Keratinocyte (primary cell): ENCODE data around the gene TRIB2. TPM values are rescaled to one million over a fixed set of nuclear protein-coding genes. Genes with fewer than 3 reads are reported as not detected.

ENCODE experiments used
- DNase-seq: peaks from one replicate; pipeline ENCODE4 v3.0.0-alpha.2; 2011; ENCODE audit warnings: low read depth, missing footprints, low spot score
- FAIRE-seq: peaks from 2 replicates; lab custom pipeline; 2011; peaks lifted over from hg19 to GRCh38; lab: Jason Lieb, UNC
- H2AFZ ChIP-seq: 2 replicates; pipeline ENCODE4 v1.6.0; 2012; ENCODE audit warnings: low read length, control low read depth, inconsistent platforms; ENCODE audit not compliant: control insufficient read depth
- H3K27ac ChIP-seq: 2 replicates; pipeline ENCODE4 v1.5.1; 2011; ENCODE audit warnings: low read length; ENCODE audit not compliant: control insufficient read depth, insufficient read depth
- H3K27me3 ChIP-seq: 3 replicates; pipeline ENCODE4 v1.6.0; 2011; ENCODE audit warnings: low read length; ENCODE audit not compliant: control insufficient read depth, insufficient read depth; ENCODE audit errors: extremely low read depth
- H3K36me3 ChIP-seq, 2 experiments: 2 replicates in 1 of 2; 3 replicates in 1 of 2; pipeline ENCODE4 v1.5.1; 2011; ENCODE audit warnings: low read length in 2 of 2, mild to moderate bottlenecking in 1 of 2; ENCODE audit not compliant: control insufficient read depth in 2 of 2, insufficient read depth in 2 of 2; ENCODE audit errors: extremely low read depth in 1 of 2
- H3K4me1 ChIP-seq: 3 replicates; pipeline ENCODE4 v1.5.1; 2011; ENCODE audit warnings: low read length; ENCODE audit not compliant: control insufficient read depth, insufficient read depth; ENCODE audit errors: extremely low read depth
- H3K4me2 ChIP-seq: 3 replicates; pipeline ENCODE4 v1.6.0; 2011; ENCODE audit warnings: low read depth, low read length; ENCODE audit not compliant: control insufficient read depth, insufficient read depth; ENCODE audit errors: extremely low read depth
- H3K4me3 ChIP-seq, 3 experiments: fragments of 200-600 bp in 1 of 3; sonication (generic) in 1 of 3; 2 replicates in 2 of 3; 3 replicates in 1 of 3; pipeline ENCODE4 v1.5.1; 2011 to 2016; ENCODE audit warnings: low read length in 3 of 3, mild to moderate bottlenecking in 3 of 3, control low read depth in 2 of 3, inconsistent platforms in 1 of 3, low read depth in 1 of 3, mixed read lengths in 1 of 3, mixed run types in 1 of 3, moderate library complexity in 1 of 3; ENCODE audit not compliant: control insufficient read depth in 2 of 3, insufficient read depth in 2 of 3; ENCODE audit errors: extremely low read depth in 1 of 3
- H3K79me2 ChIP-seq: 2 replicates; pipeline ENCODE4 v1.6.0; 2012; ENCODE audit warnings: low read length; ENCODE audit not compliant: control insufficient read depth, insufficient read depth
- H3K9ac ChIP-seq: 3 replicates; pipeline ENCODE4 v1.6.0; 2011; ENCODE audit warnings: low read length; ENCODE audit not compliant: control insufficient read depth, insufficient read depth; ENCODE audit errors: extremely low read depth
- H3K9me1 ChIP-seq: 3 replicates; pipeline ENCODE4 v1.6.0; 2011; ENCODE audit warnings: low read length; ENCODE audit not compliant: control insufficient read depth, insufficient read depth; ENCODE audit errors: extremely low read depth
- H3K9me3 ChIP-seq: 2 replicates; pipeline ENCODE4 v1.5.1; 2012; ENCODE audit warnings: low read depth, low read length; ENCODE audit not compliant: control insufficient read depth
- H4K20me1 ChIP-seq: 3 replicates; pipeline ENCODE4 v1.6.0; 2011; ENCODE audit warnings: low read length; ENCODE audit not compliant: control insufficient read depth, insufficient read depth; ENCODE audit errors: extremely low read depth
- CTCF ChIP-seq, 3 experiments: IDR thresholded peaks in 1 of 3; conservative IDR thresholded peaks in 1 of 3; optimal IDR thresholded peaks in 1 of 3; 2 replicates in 2 of 3; 3 replicates in 1 of 3; pipeline versions ENCODE3 to v1.5.1; 2011; ENCODE audit warnings: low read length in 3 of 3, mild to moderate bottlenecking in 3 of 3, moderate library complexity in 2 of 3, control low read depth in 1 of 3, inconsistent platforms in 1 of 3; ENCODE audit not compliant: insufficient read depth in 2 of 3; ENCODE audit errors: extremely low read depth in 1 of 3
- EZH2 ChIP-seq: IDR thresholded peaks from one replicate; pipeline ENCODE4 v1.6.1; 2012; ENCODE audit warnings: inconsistent platforms, mild to moderate bottlenecking, low read length, moderate library complexity
- dilution Hi-C: fragments of 300-500 bp; cut with MboI; formaldehyde crosslinking; loops from one replicate; pipeline ENCODE4 v1.7.0; 2020; ENCODE audit warnings: low sequenced_read_pairs; ENCODE audit not compliant: extremely low pct_ligation_motif_present
- polyA plus RNA-seq, 5 experiments: library from polyadenylated mRNA; depleted of rRNA in 3 of 5; stranded (reverse) in 3 of 5; stranded (forward) in 1 of 5; unstranded in 1 of 5; fragments of >200 nt; gene quantifications; 1 replicate in 1 of 5; 2 replicates in 3 of 5; 3 replicates in 1 of 5; pipeline versions ENCODE4 v1.2.1 to v1.2.3, GENCODE V29; 2011 to 2012; ENCODE audit warnings: missing spikeins in 2 of 5, low read depth in 1 of 5, low replicate concordance in 1 of 5

Gene TRIB2
- polyA plus RNA-seq, 1 donor (not counting 4 experiments of a cell fraction or from before 2014, with no cell fraction given): 7.7 TPM

- FAIRE-seq (no peak), DNase-seq (no peak)
- H3K27ac ChIP-seq: no peak overlapping the region
- no peak overlapping the region for H3K4me2 ChIP-seq
- no peak overlapping the region for H3K9ac ChIP-seq
- TF ChIP-seq CTCF (optimal IDR thresholded peaks at IDR 0.05 in 1 of 3, IDR thresholded peaks at IDR 0.05 in 1 of 3, conservative IDR thresholded peaks at IDR 0.05 in 1 of 3; ENCODE audit: extremely low read depth in 1 of 3, insufficient read depth in 2 of 3, low read length in 3 of 3): no peak
- TF ChIP-seq EZH2: no peak
- no peaks in the 10 kb centered on the region for H3K4me1 ChIP-seq
- no peaks in the 10 kb centered on the region for H4K20me1 ChIP-seq
- dilution Hi-C loops: no loop called here
- H3K4me3 ChIP-seq: no peak overlapping the region
- H3K27me3 ChIP-seq: no peaks in the 10 kb centered on the region
- no peaks in the 10 kb centered on the region for H3K9me1 ChIP-seq
- peaks cover 0 to 6% of the 10 kb centered on the region in 2 experiments for H3K36me3 ChIP-seq
- no peaks in the 10 kb centered on the region for H3K9me3 ChIP-seq
- no peaks in the 10 kb centered on the region for H3K79me2 ChIP-seq
- no peak overlapping the region for H2AFZ ChIP-seq
These were observed 10.9 kb downstream of the TRIB2 start for GRCh38 chr2:12727641-12728040.

DNA sequence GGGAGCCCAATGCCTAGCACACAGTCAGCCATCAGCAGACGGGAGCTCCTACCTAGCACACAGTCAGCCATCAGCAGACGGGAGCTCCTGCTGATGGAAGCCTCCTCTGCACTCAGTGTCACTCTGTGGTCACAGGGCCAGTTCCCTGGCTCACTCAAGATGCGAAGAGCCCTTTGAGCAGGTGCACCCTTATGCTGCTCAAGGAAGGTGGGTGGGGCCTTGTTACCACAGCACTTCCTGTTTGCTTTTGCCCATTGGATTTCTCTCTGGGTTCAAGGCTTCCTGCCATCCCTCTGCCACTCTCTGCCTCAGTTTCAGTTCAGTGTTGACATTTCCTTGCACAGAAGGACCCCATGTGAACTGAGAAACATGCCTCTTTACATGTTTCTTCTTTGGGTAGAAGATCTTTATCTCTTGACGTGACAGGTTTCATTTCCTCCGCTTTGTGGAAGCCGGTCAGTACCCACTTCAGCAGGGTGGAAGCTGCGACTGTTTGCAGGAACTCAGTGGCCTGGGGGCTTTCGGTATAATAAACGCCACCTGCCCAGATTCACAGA is 11.6 kb downstream of the TRIB2 start:
- Histone ChIP-seq H4K20me1 (no peaks in the 10 kb centered on the region), H3K4me3 (no peak overlapping the region), H3K4me2 (no peak overlapping the region), H3K9ac (no peak overlapping the region), H3K9me3 (no peaks in the 10 kb centered on the region), H2AFZ (no peak overlapping the region), H3K36me3 (peaks cover 0 to 6% of the 10 kb centered on the region in 2 experiments), H3K9me1 (no peaks in the 10 kb centered on the region), H3K27ac (no peak overlapping the region), H3K4me1 (no peaks in the 10 kb centered on the region), H3K27me3 (no peaks in the 10 kb centered on the region), H3K79me2 (no peaks in the 10 kb centered on the region)
- no peak for FAIRE-seq
- TF ChIP-seq EZH2 (no peak), CTCF (optimal IDR thresholded peaks at IDR 0.05 in 1 of 3, IDR thresholded peaks at IDR 0.05 in 1 of 3, conservative IDR thresholded peaks at IDR 0.05 in 1 of 3; ENCODE audit: extremely low read depth in 1 of 3, insufficient read depth in 2 of 3, low read length in 3 of 3) (no peak)
- DNase-seq: no peak
- dilution Hi-C loops: no loop called here
